ENCODE measurements around the gene BLACAT1.

BLACAT1 gene

GRCh38 chr1:205456383-205456867 lies 580 bp upstream of the BLACAT1 start:
- H3K4me3 ChIP-seq (ENCODE audit: low read depth, low read length) = no peak overlapping the region
- TF ChIP-seq CTCF (IDR thresholded peaks at IDR 0.05; ENCODE audit: borderline replicate concordance, insufficient read depth, low read depth, low read length) = no peak

- H3K4me3 ChIP-seq (ENCODE audit: low read depth, low read length) = no peak overlapping the region
- TF ChIP-seq CTCF (IDR thresholded peaks at IDR 0.05; ENCODE audit: borderline replicate concordance, insufficient read depth, low read depth, low read length) = no peak
Observed at GRCh38 chr1:205454903-205455335, 926 bp downstream of the BLACAT1 start.

GRCh38 chr1:205453466-205453865 lies 2.4 kb downstream of the BLACAT1 start:
- H3K4me3 ChIP-seq (ENCODE audit: low read depth, low read length) = no peak overlapping the region

GRCh38 chr1:205452933-205453332 lies 2.9 kb downstream of the BLACAT1 start:
- no peak overlapping the region for H3K4me3 ChIP-seq (ENCODE audit: low read depth, low read length)
- TF ChIP-seq CTCF (IDR thresholded peaks at IDR 0.05; ENCODE audit: borderline replicate concordance, insufficient read depth, low read depth, low read length) = no peak

More at GRCh38 chr1:205453466-205453865, 2.4 kb downstream of the BLACAT1 start:
- no peak for TF ChIP-seq CTCF (IDR thresholded peaks at IDR 0.05; ENCODE audit: borderline replicate concordance, insufficient read depth, low read depth, low read length)

GRCh38 chr1:205452364-205452763 lies 3.5 kb downstream of the BLACAT1 start:
- H3K4me3 ChIP-seq (ENCODE audit: low read depth, low read length) = no peak overlapping the region
- TF ChIP-seq CTCF (IDR thresholded peaks at IDR 0.05; ENCODE audit: borderline replicate concordance, insufficient read depth, low read depth, low read length) = no peak

- TF ChIP-seq CTCF (IDR thresholded peaks at IDR 0.05; ENCODE audit: borderline replicate concordance, insufficient read depth, low read depth, low read length) = no peak
- H3K4me3 ChIP-seq (ENCODE audit: low read depth, low read length) = no peak overlapping the region
Observed at GRCh38 chr1:205451759-205452164, 4.1 kb downstream of the BLACAT1 start.

GRCh38 chr1:205451202-205451601 lies 4.6 kb downstream of the BLACAT1 start:
- no peak for TF ChIP-seq CTCF (IDR thresholded peaks at IDR 0.05; ENCODE audit: borderline replicate concordance, insufficient read depth, low read depth, low read length)
- no peak overlapping the region for H3K4me3 ChIP-seq (ENCODE audit: low read depth, low read length)

Measured in GM12875 (cell line).